ENCODE data around the gene SPHK2. TPM values are rescaled to one million over a fixed set of nuclear protein-coding genes. Genes with fewer than 3 reads are reported as not detected.
A peak's percentile ranks its signal among the peaks of the same experiment; 100 is the strongest.
"Not testable (repeated sequence)": the region's sequence is repeated elsewhere in the genome, so short reads cannot be mapped to it uniquely, and the experiment has no call there.

Gene SPHK2
- total and polyA plus RNA-seq, 2 experiments from 2014 or later, result 7.2 to 9.9 TPM

GRCh38 chr19:48656840-48657474, 37.7 kb downstream of the SPHK2 start:
- H3K9ac ChIP-seq, result no peak overlapping the region
- H4K20me1 ChIP-seq (ENCODE audit: insufficient read depth), result no peaks in the 10 kb centered on the region
- peaks cover 5% of the 10 kb centered on the region; the same call in 1 of the 2 replicates for H3K4me1 ChIP-seq (ENCODE audit: insufficient read depth)
- H3K9me3 ChIP-seq (ENCODE audit: low read depth), result no peaks in the 10 kb centered on the region
- H3K27me3 ChIP-seq (replicated peaks; ENCODE audit: insufficient read depth), result no peaks in the 10 kb centered on the region
- in situ Hi-C loops (cut with MboI), result no loop called here
- peak; percentile 94 for DNase-seq
- no peak overlapping the region for H3K4me3 ChIP-seq
- no peak overlapping the region for H3K27ac ChIP-seq
- H3F3A ChIP-seq (ENCODE audit: insufficient read depth), result peaks cover 18% of the 10 kb centered on the region
- H3K9me2 ChIP-seq (ENCODE audit: insufficient read depth), result no peaks in the 10 kb centered on the region
- H3K36me3 ChIP-seq (ENCODE audit: low read depth), result no peaks in the 10 kb centered on the region
- TF ChIP-seq EZH2phosphoT487 (IDR thresholded peaks at IDR 0.05; ENCODE audit: insufficient read depth, low read depth), result no peak
- TF ChIP-seq EZH2 (IDR thresholded peaks at IDR 0.05; ENCODE audit: insufficient read depth, poor library complexity, severe bottlenecking), result no peak
- H2AFZ ChIP-seq, result no peak overlapping the region
- 30 to 31% methylated on average over 16 of the region's 16 CpGs for WGBS, 2 experiments (ENCODE audit: low coverage in 1 of 2, low lambda C conversion rate in 2 of 2, missing lambda C conversion rate in 2 of 2)
- no peaks in the 10 kb centered on the region for H3K79me2 ChIP-seq (ENCODE audit: insufficient read depth)
- no peak overlapping the region for H3K4me2 ChIP-seq (ENCODE audit: unreplicated experiment)

- peaks cover 18% of the 10 kb centered on the region for H3F3A ChIP-seq (ENCODE audit: insufficient read depth)
- H3K79me2 ChIP-seq (ENCODE audit: insufficient read depth); H2AFZ ChIP-seq; H3K9me2 ChIP-seq (ENCODE audit: insufficient read depth); H3K4me2 ChIP-seq (ENCODE audit: unreplicated experiment); H4K20me1 ChIP-seq (ENCODE audit: insufficient read depth); in situ Hi-C loops (cut with MboI); H3K4me3 ChIP-seq; H3K27me3 ChIP-seq (replicated peaks; ENCODE audit: insufficient read depth); H3K9ac ChIP-seq; DNase-seq; H3K4me1 ChIP-seq (ENCODE audit: insufficient read depth); H3K27ac ChIP-seq; H3K9me3 ChIP-seq (ENCODE audit: low read depth); H3K36me3 ChIP-seq (ENCODE audit: low read depth): not testable (repeated sequence)
- 95 to 98% methylated on average over 5 of the region's 5 CpGs for WGBS, 2 experiments (ENCODE audit: low coverage in 1 of 2, low lambda C conversion rate in 2 of 2, missing lambda C conversion rate in 2 of 2)
These were observed 38.5 kb downstream of the SPHK2 start for GRCh38 chr19:48657828-48658227.

- Histone ChIP-seq H3K79me2 (ENCODE audit: insufficient read depth) (no peaks in the 10 kb centered on the region), H3K4me2 (ENCODE audit: unreplicated experiment) (no peak overlapping the region), H3K9ac (no peak overlapping the region), H3K27ac (no peak overlapping the region), H3F3A (ENCODE audit: insufficient read depth) (peaks cover 18% of the 10 kb centered on the region), H4K20me1 (ENCODE audit: insufficient read depth) (no peaks in the 10 kb centered on the region), H3K9me2 (ENCODE audit: insufficient read depth) (no peaks in the 10 kb centered on the region), H3K4me3 (no peak overlapping the region), H2AFZ (no peak overlapping the region), H3K27me3 (replicated peaks; ENCODE audit: insufficient read depth) (no peaks in the 10 kb centered on the region), H3K9me3 (ENCODE audit: low read depth) (no peaks in the 10 kb centered on the region), H3K36me3 (ENCODE audit: low read depth) (no peaks in the 10 kb centered on the region), H3K4me1 (ENCODE audit: insufficient read depth) (peaks cover 5% of the 10 kb centered on the region; the same call in 1 of the 2 replicates)
- no peak for DNase-seq
- in situ Hi-C loops (cut with MboI), result no loop called here
- 92 to 96% methylated on average over 6 of the region's 6 CpGs for WGBS, 2 experiments (ENCODE audit: low coverage in 1 of 2, low lambda C conversion rate in 2 of 2, missing lambda C conversion rate in 2 of 2)
- TF ChIP-seq EZH2 (IDR thresholded peaks at IDR 0.05; ENCODE audit: insufficient read depth, poor library complexity, severe bottlenecking), result no peak
- TF ChIP-seq EZH2phosphoT487 (IDR thresholded peaks at IDR 0.05; ENCODE audit: insufficient read depth, low read depth), result no peak
These were observed 39.2 kb downstream of the SPHK2 start for GRCh38 chr19:48658483-48658882.

- H4K20me1 ChIP-seq (ENCODE audit: insufficient read depth), result no peaks in the 10 kb centered on the region
- H3K9me3 ChIP-seq (ENCODE audit: low read depth), result no peaks in the 10 kb centered on the region
- in situ Hi-C loops (cut with MboI), result no loop called here
- TF ChIP-seq EZH2phosphoT487 (IDR thresholded peaks at IDR 0.05; ENCODE audit: insufficient read depth, low read depth), result no peak
- no peak for TF ChIP-seq EZH2 (IDR thresholded peaks at IDR 0.05; ENCODE audit: insufficient read depth, poor library complexity, severe bottlenecking)
- no peak overlapping the region for H3K4me3 ChIP-seq
- H3F3A ChIP-seq (ENCODE audit: insufficient read depth), result peaks cover 18% of the 10 kb centered on the region
- no peak overlapping the region for H2AFZ ChIP-seq
- H3K4me2 ChIP-seq (ENCODE audit: unreplicated experiment), result no peak overlapping the region
- H3K9me2 ChIP-seq (ENCODE audit: insufficient read depth), result no peaks in the 10 kb centered on the region
- no peak overlapping the region for H3K9ac ChIP-seq
- H3K27ac ChIP-seq, result no peak overlapping the region
- no peaks in the 10 kb centered on the region for H3K79me2 ChIP-seq (ENCODE audit: insufficient read depth)
- H3K36me3 ChIP-seq (ENCODE audit: low read depth), result no peaks in the 10 kb centered on the region
- H3K4me1 ChIP-seq (ENCODE audit: insufficient read depth), result peaks cover 5% of the 10 kb centered on the region; the same call in 1 of the 2 replicates
- peak; percentile 43 for DNase-seq
- no peaks in the 10 kb centered on the region for H3K27me3 ChIP-seq (replicated peaks; ENCODE audit: insufficient read depth)
- 77 to 79% methylated on average over 5 of the region's 5 CpGs for WGBS, 2 experiments (ENCODE audit: low coverage in 1 of 2, low lambda C conversion rate in 2 of 2, missing lambda C conversion rate in 2 of 2)
These were observed 40.5 kb downstream of the SPHK2 start for GRCh38 chr19:48659768-48660167.

Measured in GM23248 (cell line).